HUES48 (cell line): Measurements from ENCODE around the gene PRSS36.

ENCODE experiments used
- H3K27ac ChIP-seq: one replicate; pipeline ENCODE4 v1.7.0; 2013; ENCODE audit warnings: low read depth, low read length, inconsistent platforms
- H3K27me3 ChIP-seq: 2 replicates; pipeline ENCODE4 v1.6.1; 2013; ENCODE audit warnings: mild to moderate bottlenecking, low read length; ENCODE audit not compliant: control insufficient read depth, insufficient read depth
- H3K36me3 ChIP-seq: 2 replicates; pipeline ENCODE4 v1.6.1; 2013; ENCODE audit warnings: low read length; ENCODE audit not compliant: control insufficient read depth, insufficient read depth
- H3K4me1 ChIP-seq: 2 replicates; pipeline ENCODE4 v1.6.1; 2013; ENCODE audit warnings: mild to moderate bottlenecking, low read length; ENCODE audit not compliant: control insufficient read depth, insufficient read depth
- H3K4me3 ChIP-seq: 2 replicates; pipeline ENCODE4 v1.5.1; 2013; ENCODE audit warnings: mild to moderate bottlenecking, low read depth, low read length
- H3K9ac ChIP-seq: 2 replicates; pipeline ENCODE4 v1.6.1; 2013; ENCODE audit warnings: mild to moderate bottlenecking, low read depth, low read length, moderate library complexity
- H3K9me3 ChIP-seq: 2 replicates; pipeline ENCODE4 v1.6.1; 2013; ENCODE audit warnings: low read length; ENCODE audit not compliant: control insufficient read depth, insufficient read depth

The PRSS36 gene

DNA sequence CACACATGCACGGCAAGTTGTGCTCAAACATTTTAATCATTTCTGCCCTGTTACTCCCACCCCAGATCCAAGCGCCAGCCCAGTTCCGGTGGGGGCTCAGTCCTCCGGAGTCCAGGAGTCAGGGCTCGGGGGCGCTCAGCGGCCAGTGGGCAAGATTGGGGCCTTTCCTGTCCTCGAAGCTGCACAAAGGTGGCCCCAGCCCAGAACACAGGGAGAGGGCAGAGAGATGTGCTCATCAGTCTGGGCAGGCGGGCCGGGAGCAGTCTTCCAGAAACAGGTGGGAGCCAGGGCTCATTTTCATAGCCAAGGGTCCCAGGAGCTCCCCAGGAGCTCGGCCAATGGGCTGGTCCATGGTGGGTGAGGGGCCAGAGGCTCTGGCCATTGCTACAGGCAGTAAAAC, 18.4 kb downstream of the PRSS36 start:
- Histone ChIP-seq H3K9ac (no peak overlapping the region), H3K9me3 (no peaks in the 10 kb centered on the region), H3K27me3 (no peaks in the 10 kb centered on the region), H3K36me3 (peaks cover 31% of the 10 kb centered on the region), H3K4me1 (peaks cover 30% of the 10 kb centered on the region), H3K4me3 (no peak overlapping the region), H3K27ac (peak overlapping the region; percentile 57)

DNA sequence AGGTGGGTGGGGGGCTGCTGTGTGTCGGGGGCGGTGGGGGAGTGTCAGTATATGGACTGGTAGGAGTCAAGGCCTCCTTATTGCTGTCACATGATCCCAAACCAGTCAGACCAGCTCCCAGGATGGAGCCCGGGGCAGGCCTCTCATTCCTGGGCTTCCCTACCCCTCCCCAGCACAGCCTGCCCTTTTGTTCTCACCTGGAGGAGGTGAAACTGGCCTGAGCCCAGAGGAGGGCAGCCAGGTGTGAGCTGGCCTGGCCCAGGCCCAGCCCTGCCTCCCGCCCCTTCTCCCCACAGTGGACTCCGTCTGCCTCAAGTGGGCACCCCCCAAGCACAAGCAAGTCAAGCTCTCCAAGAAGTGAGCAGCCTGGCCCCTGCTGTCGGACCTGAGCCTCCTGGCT, 19.0 kb downstream of the PRSS36 start:
- Histone ChIP-seq H3K9me3 (no peaks in the 10 kb centered on the region), H3K27ac (peak overlapping the region; percentile 57)

DNA sequence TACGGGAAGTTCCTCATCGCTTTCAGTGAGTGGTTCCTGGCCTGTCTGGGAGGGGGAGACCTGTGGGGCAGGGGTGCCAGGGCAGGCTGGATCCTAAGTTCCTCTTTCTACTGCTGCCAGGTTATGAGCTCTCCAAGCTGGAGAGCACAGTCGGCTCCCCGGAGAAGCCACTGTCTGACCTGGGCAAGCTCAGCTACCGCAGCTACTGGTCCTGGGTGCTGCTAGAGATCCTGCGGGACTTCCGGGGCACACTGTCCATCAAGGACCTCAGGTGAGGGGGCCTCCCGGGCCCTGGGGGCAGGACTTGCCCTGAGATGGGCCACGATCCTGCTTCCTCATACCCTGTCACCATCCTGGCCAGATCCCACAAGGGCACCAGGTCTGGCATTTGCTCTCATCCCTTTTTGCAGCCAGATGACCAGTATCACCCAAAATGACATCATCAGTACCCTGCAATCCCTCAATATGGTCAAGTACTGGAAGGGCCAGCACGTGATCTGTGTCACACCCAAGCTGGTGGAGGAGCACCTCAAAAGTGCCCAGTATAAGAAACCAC, 19.5 kb downstream of the PRSS36 start:
- Histone ChIP-seq H3K36me3 (peaks cover 31% of the 10 kb centered on the region), H3K27ac (no peak overlapping the region), H3K27me3 (no peaks in the 10 kb centered on the region), H3K4me1 (peaks cover 25% of the 10 kb centered on the region), H3K9me3 (no peaks in the 10 kb centered on the region), H3K4me3 (no peak overlapping the region), H3K9ac (no peak overlapping the region)

More for the DNA sequence above, 19.0 kb downstream of the PRSS36 start:
- H3K36me3 ChIP-seq: peaks cover 31% of the 10 kb centered on the region
- peaks cover 27% of the 10 kb centered on the region for H3K4me1 ChIP-seq
- H3K4me3 ChIP-seq: no peak overlapping the region
- no peak overlapping the region for H3K9ac ChIP-seq
- H3K27me3 ChIP-seq: no peaks in the 10 kb centered on the region

DNA sequence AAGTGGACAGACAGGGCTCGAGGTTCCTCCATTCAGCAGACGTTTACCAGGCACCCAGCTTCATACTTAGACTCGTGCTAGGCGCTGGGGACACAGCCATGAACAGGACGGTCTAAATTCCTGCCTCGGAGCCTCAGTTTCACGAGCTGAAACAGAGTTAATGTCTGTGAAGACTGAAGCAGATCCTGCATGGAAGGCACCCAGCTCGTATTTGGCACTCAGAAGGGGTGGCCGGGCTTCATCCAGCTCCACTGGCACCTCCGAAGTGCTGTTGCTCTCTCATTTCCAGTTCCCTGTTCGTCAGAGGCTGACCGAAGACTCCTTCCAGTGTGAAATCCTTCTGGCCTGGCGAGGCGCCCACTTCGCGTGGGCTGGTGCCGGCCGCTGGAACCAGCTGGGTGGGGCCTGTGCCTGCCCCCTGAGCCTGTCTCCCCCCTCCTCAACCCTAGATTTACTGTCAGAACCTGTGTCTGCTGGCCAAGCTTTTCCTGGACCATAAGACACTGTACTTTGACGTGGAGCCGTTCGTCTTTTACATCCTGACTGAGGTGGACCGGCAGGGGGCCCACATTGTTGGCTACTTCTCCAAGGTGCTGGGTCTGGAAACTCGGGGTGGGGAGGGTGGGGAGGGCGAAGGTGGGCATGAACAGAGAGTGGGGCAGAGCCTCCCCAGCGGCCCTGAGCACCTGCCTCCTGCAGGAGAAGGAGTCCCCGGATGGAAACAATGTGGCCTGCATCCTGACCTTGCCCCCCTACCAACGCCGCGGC, 20.1 kb downstream of the PRSS36 start:
- no peaks in the 10 kb centered on the region for H3K27me3 ChIP-seq
- peaks cover 31% of the 10 kb centered on the region for H3K36me3 ChIP-seq
- H3K9ac ChIP-seq: no peak overlapping the region
- H3K4me1 ChIP-seq: peaks cover 25% of the 10 kb centered on the region
- H3K27ac ChIP-seq: no peak overlapping the region
- H3K4me3 ChIP-seq: no peak overlapping the region
- no peaks in the 10 kb centered on the region for H3K9me3 ChIP-seq

DNA sequence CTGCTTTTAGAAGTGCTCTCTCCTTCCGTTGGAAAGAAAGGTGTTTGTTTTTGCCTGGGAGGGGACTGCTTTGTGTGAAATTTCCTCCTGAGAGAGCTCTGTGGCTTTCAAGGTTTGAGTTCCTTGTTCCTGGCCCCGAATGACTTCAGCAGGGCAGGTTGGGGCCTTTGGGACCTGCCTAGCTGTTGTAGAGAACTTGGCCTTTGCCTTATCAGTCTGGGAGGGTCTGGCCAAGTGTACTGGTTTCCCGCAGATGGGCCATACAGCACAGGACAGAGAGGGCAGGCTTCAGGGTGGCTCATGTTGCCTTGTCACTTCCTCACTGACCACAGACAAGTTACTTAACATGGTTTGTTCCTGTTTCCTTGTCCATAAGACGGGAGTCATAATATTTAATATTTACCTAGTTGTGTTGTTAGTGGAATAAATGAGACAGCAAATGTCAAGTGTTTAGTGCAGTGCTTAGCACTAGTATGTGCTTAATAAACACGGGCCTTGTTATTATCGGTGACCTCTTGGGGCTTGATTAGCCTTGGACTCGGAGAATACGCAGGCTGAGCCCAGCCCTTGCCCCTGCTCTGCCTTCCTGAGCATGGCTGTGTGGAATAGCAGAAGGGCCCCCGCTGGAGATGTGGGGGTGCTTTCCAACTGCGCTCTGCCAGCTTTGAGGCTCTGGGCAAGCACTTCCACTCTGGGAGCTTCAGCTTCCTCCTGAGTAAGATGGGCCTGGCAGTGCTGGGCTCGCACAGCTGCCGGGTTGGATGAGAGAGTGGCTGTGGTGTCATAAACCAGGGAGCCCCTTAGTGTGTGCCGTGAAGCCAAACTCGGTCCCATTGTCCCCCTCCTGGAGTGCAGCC, 20.9 kb downstream of the PRSS36 start:
- H3K4me1 ChIP-seq: peaks cover 18% of the 10 kb centered on the region
- no peak overlapping the region for H3K27ac ChIP-seq
- H3K4me3 ChIP-seq: no peak overlapping the region
- no peaks in the 10 kb centered on the region for H3K27me3 ChIP-seq
- H3K9ac ChIP-seq: no peak overlapping the region
- no peaks in the 10 kb centered on the region for H3K9me3 ChIP-seq
- peaks cover 34% of the 10 kb centered on the region for H3K36me3 ChIP-seq

DNA sequence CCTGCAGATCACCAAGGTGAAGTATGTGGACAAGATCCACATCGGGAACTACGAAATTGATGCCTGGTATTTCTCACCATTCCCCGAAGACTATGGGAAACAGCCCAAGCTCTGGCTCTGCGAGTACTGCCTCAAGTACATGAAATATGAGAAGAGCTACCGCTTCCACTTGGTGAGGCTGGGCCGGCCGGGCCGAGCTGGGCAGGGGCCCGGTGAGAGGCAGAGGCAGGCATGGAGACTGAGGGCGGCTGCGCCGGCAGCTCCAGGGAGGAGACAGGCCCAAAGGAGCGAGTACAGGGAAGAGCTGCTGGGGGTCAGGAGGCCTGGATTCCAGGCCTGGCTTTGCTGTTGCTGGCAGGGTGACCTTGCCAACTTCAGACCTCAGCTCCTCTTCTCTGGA, 22.7 kb downstream of the PRSS36 start:
- H3K4me1 ChIP-seq: peaks cover 9% of the 10 kb centered on the region; the same call in 1 of the 2 replicates
- H3K27ac ChIP-seq: no peak overlapping the region

DNA sequence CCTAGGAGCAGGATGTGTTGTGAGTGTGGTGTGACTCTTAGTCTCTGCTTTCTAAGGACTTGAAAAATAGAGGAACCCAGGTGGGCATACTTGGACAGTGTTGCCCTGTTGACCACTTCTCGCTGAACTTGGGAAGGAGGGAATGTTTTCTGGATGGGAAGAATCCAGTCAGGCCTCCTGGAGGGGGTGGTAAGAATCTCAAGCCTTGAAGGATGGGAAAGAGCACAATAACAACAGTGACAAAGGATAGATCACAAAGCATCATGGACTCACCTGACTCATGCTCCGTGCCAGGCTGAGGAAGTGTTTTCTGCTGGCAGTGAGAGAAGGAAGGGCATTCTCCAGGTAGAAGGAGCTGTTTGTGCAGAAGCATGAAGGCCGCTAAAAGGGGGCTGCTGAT, 24.0 kb downstream of the PRSS36 start:
- Histone ChIP-seq H3K9me3 (no peaks in the 10 kb centered on the region), H3K4me3 (no peak overlapping the region), H3K4me1 (0 out of 2 replicates have a peak, but pooled peaks cover 3% of the 10 kb centered on the region), H3K36me3 (peaks cover 30% of the 10 kb centered on the region), H3K27ac (no peak overlapping the region), H3K27me3 (no peaks in the 10 kb centered on the region), H3K9ac (no peak overlapping the region)

More for the DNA sequence above, 22.7 kb downstream of the PRSS36 start:
- no peak overlapping the region for H3K4me3 ChIP-seq
- H3K9me3 ChIP-seq: no peaks in the 10 kb centered on the region
- H3K9ac ChIP-seq: no peak overlapping the region
- H3K27me3 ChIP-seq: no peaks in the 10 kb centered on the region
- peaks cover 29% of the 10 kb centered on the region for H3K36me3 ChIP-seq

DNA sequence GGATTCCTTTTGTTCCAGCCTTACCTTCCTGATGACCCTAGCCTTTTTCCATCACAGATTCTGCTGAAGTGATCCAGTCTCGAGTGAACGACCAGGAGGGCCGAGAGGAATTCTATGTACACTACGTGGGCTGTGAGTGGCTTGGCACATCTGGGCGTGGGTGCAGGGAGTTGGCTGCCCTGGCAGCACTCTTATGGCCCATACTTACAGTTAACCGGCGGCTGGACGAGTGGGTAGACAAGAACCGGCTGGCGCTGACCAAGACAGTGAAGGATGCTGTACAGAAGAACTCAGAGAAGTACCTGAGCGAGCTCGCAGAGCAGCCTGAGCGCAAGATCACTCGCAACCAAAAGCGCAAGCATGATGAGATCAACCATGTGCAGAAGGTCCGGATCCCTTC, 29.7 kb downstream of the PRSS36 start:
- Histone ChIP-seq H3K36me3 (peaks cover 43% of the 10 kb centered on the region), H3K27ac (no peak overlapping the region), H3K9ac (no peak overlapping the region), H3K27me3 (no peaks in the 10 kb centered on the region), H3K9me3 (no peaks in the 10 kb centered on the region), H3K4me3 (no peak overlapping the region), H3K4me1 (no peaks in the 10 kb centered on the region)

DNA sequence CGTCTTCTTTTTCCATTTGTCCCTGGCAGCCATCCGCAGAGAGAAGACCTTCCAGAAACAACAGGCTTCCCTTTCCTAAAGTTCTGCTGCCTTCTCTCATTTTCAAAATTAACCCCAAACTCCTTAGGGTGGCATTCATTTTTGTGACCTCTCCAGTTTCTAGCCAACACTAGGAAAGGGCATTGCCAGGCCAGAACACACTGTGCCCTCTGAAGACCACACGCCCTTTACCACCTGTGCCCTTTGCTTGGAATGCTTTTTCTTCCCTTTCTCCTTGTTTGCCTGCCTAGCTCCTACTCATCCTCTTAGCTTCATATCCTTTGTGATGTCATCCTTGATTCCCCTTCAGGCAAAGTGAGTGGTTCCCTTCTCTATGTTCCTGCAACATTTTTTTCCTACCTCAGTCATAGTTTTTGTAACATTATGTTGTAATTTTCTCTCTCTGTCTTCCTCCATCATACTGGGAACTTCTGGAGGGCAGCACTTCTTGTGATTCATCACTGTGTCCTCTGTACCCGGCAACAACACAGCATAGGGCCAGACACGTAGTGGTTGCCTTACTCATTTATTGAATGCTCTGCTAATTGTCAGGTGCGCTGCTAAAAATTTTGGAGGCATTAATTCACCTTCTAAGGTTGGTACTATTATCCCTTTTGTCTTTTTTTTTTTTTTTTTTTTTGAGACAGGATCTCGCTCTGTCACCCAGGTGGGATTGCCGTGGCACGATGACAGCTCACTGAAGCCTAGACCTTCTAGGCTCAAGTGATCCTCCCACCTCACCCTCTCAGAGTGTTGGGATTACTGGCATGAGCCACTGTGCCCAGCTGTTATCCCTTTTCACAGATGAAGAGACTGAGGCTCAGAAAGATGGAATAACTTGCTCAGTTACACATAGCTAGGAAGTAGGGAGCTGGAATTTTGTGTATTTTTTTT, 31.4 kb downstream of the PRSS36 start:
- H3K4me1 ChIP-seq: no peaks in the 10 kb centered on the region
- no peaks in the 10 kb centered on the region for H3K27me3 ChIP-seq
- H3K9me3 ChIP-seq: no peaks in the 10 kb centered on the region
- H3K4me3 ChIP-seq: peak overlapping the region; percentile 93
- H3K36me3 ChIP-seq: peaks cover 36% of the 10 kb centered on the region
- peak overlapping the region; percentile 66 for H3K27ac ChIP-seq
- H3K9ac ChIP-seq: peak overlapping the region; percentile 70; the same call in 1 of the 2 replicates
